Sigmoid colon (tissue), 7 donors: ENCODE data around the gene ABCG2. TPM values are rescaled to one million over a fixed set of nuclear protein-coding genes. Genes with fewer than 3 reads are reported as not detected.

Source experiments
- DNase-seq: peaks from one replicate; pipeline ENCODE4 v3.0.0-alpha.2; 2019
- H3K27ac ChIP-seq, 4 donors: fragments of 200-600 bp; sonication (generic); one replicate each; pipeline ENCODE4 v1.5.1; 2016 to 2019; ENCODE audit warnings: mild to moderate bottlenecking in 1 of 4
- H3K27me3 ChIP-seq, 3 donors: fragments of 200-600 bp; sonication (generic); one replicate each; pipeline ENCODE4 v1.5.1; 2019; ENCODE audit warnings: mild to moderate bottlenecking in 1 of 3
- H3K36me3 ChIP-seq, 4 donors: fragments of 200-600 bp; sonication (generic); one replicate each; pipeline ENCODE4 v1.5.1; 2016 to 2019
- H3K4me1 ChIP-seq, 4 donors: fragments of 200-600 bp; sonication (generic); one replicate each; pipeline ENCODE4 v1.5.1; 2017 to 2019
- H3K4me3 ChIP-seq, 4 donors: fragments of 200-600 bp; sonication (generic); one replicate each; pipeline ENCODE4 v1.5.1; 2017 to 2019; ENCODE audit warnings: mild to moderate bottlenecking in 2 of 4, moderate library complexity in 1 of 4
- H3K9me3 ChIP-seq, 4 donors: fragments of 200-600 bp in 3 of 4; sonication (generic) in 3 of 4; one replicate each; pipeline versions ENCODE4 v1.5.1 to v1.6.1; 2013 to 2019
- EP300 ChIP-seq, 4 donors: sonication (generic); formaldehyde crosslinking; IDR thresholded peaks; one replicate each; pipeline ENCODE4 v1.6.1; 2017; ENCODE audit warnings: antibody characterized with exemption in 4 of 4
- POLR2A ChIP-seq, 2 donors: fragments of 450-650 bp; IDR thresholded peaks; one replicate each; pipeline ENCODE4 v1.6.1; 2016; ENCODE audit warnings: antibody characterized with exemption in 2 of 2, mild to moderate bottlenecking in 2 of 2, moderate library complexity in 2 of 2
- POLR2AphosphoS5 ChIP-seq, 4 donors: sonication (generic); formaldehyde crosslinking; IDR thresholded peaks; one replicate each; pipeline ENCODE4 v1.6.1; 2017; ENCODE audit warnings: antibody characterized with exemption in 4 of 4
- WGBS, 2 donors: extraction: QIAGEN DNeasy Blood & Tissue Kit; methylation state at CpG; one replicate each; pipeline ENCODE4 v1.1.7; 2013; 5-methylcytosine and 5-hydroxymethylcytosine counted together
- intact Hi-C: fragments of 100-400 bp; cut with DNase I; formaldehyde crosslinking; loops from one replicate; pipeline ENCODE4 v1.15.1; 2023
- polyA plus RNA-seq, 3 donors: library from polyadenylated mRNA; stranded (reverse); fragments of 200-250 nt; gene quantifications; one replicate each; pipeline ENCODE4 v1.2.3, GENCODE V29; 2013
- total RNA-seq, 4 donors: library from RNA; depleted of rRNA; stranded (reverse); fragments of >200 nt; gene quantifications; one replicate each; pipeline ENCODE4 v1.1.0, GENCODE V29; 2016
- TF ChIP-seq, protein P1 (sequence below), 4 experiments: fragments of 450-650 bp in 3 of 4; fragments of 200-600 bp in 1 of 4; IDR thresholded peaks; one replicate each; pipeline ENCODE4 v1.5.1; 2016 to 2019; ENCODE audit warnings: antibody characterized with exemption in 4 of 4, mild to moderate bottlenecking in 3 of 4, moderate library complexity in 2 of 4
- donor health status: healthy with polysubstance abuse.
- donor health status: Bipolar disorder and iron deficiency.
- donor health status: healthy.

ABCG2 gene
- total and polyA plus RNA-seq, 7 donors = 1.1 to 36.5 (median 2.9) TPM

DNA sequence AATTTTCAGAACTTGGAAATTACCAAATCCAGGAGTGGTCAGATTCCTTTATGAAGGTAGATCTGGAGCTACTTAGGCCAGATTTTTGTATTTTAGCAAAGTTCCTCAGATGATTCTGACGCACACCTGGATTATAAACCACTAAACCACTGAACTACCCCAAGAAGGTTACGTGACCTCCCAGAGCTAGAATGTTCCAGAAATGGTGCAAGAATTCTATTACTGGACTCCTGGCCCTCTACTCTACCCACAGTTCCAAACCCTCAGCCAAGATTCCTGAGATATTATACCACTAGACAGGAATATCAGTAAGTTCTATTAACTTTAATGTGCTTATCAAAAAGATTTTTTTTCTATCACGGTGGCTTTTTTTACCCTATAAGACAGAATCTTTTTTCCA, 67.1 kb downstream of the ABCG2 start:
- Histone ChIP-seq H3K27me3 (no peaks in the 10 kb centered on the region), H3K36me3 (no peaks in the 10 kb centered on the region), H3K4me1 (no peaks in the 10 kb centered on the region), H3K4me3 (no peak overlapping the region), H3K9me3 (no peaks in the 10 kb centered on the region), H3K27ac (no peak overlapping the region)
- intact Hi-C loops = no loop called here
- DNase-seq = no peak
- 88 to 95% methylated on average over 3 of the region's 3 CpGs for WGBS, 2 donors
- TF ChIP-seq POLR2A (IDR thresholded peaks at IDR 0.05) = no peak
- no peak for TF ChIP-seq POLR2AphosphoS5 (IDR thresholded peaks at IDR 0.05)
- TF ChIP-seq, protein P1, sequence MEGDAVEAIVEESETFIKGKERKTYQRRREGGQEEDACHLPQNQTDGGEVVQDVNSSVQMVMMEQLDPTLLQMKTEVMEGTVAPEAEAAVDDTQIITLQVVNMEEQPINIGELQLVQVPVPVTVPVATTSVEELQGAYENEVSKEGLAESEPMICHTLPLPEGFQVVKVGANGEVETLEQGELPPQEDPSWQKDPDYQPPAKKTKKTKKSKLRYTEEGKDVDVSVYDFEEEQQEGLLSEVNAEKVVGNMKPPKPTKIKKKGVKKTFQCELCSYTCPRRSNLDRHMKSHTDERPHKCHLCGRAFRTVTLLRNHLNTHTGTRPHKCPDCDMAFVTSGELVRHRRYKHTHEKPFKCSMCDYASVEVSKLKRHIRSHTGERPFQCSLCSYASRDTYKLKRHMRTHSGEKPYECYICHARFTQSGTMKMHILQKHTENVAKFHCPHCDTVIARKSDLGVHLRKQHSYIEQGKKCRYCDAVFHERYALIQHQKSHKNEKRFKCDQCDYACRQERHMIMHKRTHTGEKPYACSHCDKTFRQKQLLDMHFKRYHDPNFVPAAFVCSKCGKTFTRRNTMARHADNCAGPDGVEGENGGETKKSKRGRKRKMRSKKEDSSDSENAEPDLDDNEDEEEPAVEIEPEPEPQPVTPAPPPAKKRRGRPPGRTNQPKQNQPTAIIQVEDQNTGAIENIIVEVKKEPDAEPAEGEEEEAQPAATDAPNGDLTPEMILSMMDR (IDR thresholded peaks at IDR 0.05) = no peak
- TF ChIP-seq EP300 (IDR thresholded peaks at IDR 0.05) = no peak

DNA sequence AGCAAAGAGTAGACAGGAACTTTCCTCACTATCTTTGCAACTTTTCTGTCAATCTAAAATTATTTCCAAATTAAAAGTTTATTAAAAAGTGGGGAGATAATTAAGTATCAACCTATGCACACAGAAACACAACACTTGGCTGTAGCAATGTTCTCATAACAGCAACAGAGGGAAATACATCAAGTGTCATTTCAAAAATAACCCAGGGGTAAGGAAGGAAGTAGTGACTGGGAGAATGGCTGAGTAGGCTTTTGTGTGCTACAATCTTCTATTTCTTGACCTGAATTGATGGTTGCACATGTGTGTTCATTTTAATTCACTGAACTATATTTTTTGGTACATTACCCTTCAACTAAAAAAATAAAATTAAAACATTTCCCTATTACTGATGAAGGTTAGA, 67.5 kb downstream of the ABCG2 start:
- Histone ChIP-seq H3K9me3 (no peaks in the 10 kb centered on the region), H3K4me3 (no peak overlapping the region), H3K27ac (no peak overlapping the region), H3K27me3 (no peaks in the 10 kb centered on the region), H3K4me1 (no peaks in the 10 kb centered on the region), H3K36me3 (no peaks in the 10 kb centered on the region)
- intact Hi-C loops = no loop called here
- DNase-seq = no peak
- TF ChIP-seq EP300 (IDR thresholded peaks at IDR 0.05) (no peak), POLR2AphosphoS5 (IDR thresholded peaks at IDR 0.05) (no peak), POLR2A (IDR thresholded peaks at IDR 0.05) (no peak)
- TF ChIP-seq, protein P1 (IDR thresholded peaks at IDR 0.05) = no peak

DNA sequence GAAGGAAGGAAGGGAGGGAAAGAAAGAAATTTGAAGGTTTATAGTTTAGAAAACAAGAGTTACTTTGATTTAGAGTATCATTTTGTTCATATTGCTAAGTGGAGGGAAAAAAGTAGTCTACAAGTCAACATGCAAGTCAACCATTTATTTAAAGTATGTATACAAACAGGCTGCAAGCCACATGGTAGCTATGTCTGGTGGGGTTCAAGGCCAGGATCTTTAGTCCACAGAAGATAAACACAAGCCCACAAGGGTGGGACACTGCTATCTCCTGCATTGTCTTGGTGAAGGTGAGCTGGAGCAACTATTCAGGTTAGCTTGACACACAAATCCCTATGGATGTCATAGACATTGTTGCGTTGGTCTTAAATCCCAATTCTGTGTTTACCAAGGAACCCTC, 71.4 kb downstream of the ABCG2 start:
- Histone ChIP-seq H3K4me1 (no peaks in the 10 kb centered on the region), H3K36me3 (no peaks in the 10 kb centered on the region), H3K9me3 (no peaks in the 10 kb centered on the region), H3K27ac (no peak overlapping the region), H3K4me3 (no peak overlapping the region), H3K27me3 (no peaks in the 10 kb centered on the region)
- no peak for TF ChIP-seq EP300 (IDR thresholded peaks at IDR 0.05)
- no peak for TF ChIP-seq POLR2AphosphoS5 (IDR thresholded peaks at IDR 0.05)
- TF ChIP-seq POLR2A (IDR thresholded peaks at IDR 0.05) = no peak
- TF ChIP-seq, protein P1 (IDR thresholded peaks at IDR 0.05) = no peak
- no peak for DNase-seq
- intact Hi-C loops = no loop called here
- WGBS, 2 donors = 91 to 95% methylated on average over 1 of the region's 1 CpG

DNA sequence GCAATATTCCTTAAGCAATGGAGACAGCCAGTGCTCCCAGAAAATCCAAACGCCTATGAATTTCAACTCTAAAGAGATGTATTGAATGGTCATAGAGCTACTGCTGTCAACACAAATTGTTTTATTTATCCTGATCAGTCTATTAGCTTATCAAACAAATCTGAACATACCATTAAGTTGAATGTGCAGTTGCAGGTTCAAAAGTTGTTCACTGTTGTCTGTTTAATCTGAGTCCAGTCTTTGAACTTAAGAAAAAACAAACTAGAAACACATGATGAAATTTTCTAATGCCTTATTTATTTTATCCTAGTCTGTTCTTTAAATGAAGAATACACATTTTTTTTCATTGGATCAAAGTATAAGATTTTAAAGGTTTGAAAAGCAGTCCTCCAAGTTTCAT, 77.8 kb downstream of the ABCG2 start:
- WGBS, 2 donors = 90 to 93% methylated on average over 1 of the region's 1 CpG
- no peak overlapping the region for H3K4me3 ChIP-seq
- H3K27me3 ChIP-seq = no peaks in the 10 kb centered on the region
- peaks cover 0 to 36% (median 5%) of the 10 kb centered on the region in 4 donors for H3K36me3 ChIP-seq
- TF ChIP-seq POLR2AphosphoS5 (IDR thresholded peaks at IDR 0.05) (no peak), EP300 (IDR thresholded peaks at IDR 0.05) (no peak), POLR2A (IDR thresholded peaks at IDR 0.05) (no peak)
- TF ChIP-seq, protein P1 (IDR thresholded peaks at IDR 0.05) = no peak
- DNase-seq = no peak
- H3K4me1 ChIP-seq = no peaks in the 10 kb centered on the region
- intact Hi-C loops = no loop called here
- no peak overlapping the region for H3K27ac ChIP-seq
- H3K9me3 ChIP-seq = no peaks in the 10 kb centered on the region

DNA sequence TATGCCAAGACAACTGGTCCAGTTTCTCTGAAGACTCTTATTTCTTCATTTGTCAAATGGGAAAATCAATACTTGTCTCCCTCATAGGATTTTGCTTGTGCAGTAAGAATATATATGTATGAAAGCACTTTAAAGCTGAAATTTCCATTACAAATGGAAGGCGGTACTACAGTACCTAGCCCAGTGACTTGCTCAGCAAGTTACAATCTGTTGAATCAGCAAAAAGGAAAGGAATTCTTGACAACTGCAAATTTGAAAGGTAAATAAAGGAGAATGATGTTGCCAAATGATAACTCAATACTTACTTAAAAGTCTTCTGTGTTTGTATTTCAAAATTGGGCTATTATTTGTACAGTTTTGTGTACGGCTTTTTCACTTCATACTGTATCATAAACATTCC, 79.9 kb downstream of the ABCG2 start:
- no peak overlapping the region for H3K27ac ChIP-seq
- no peaks in the 10 kb centered on the region for H3K4me1 ChIP-seq
- H3K9me3 ChIP-seq = no peaks in the 10 kb centered on the region
- peaks cover 6 to 56% (median 19%) of the 10 kb centered on the region in 4 donors for H3K36me3 ChIP-seq
- 96% methylated on average over 2 of the region's 2 CpGs for WGBS, 2 donors
- H3K4me3 ChIP-seq = no peak overlapping the region
- intact Hi-C loops = no loop called here
- no peaks in the 10 kb centered on the region for H3K27me3 ChIP-seq
- TF ChIP-seq, protein P1 (IDR thresholded peaks at IDR 0.05) = no peak
- TF ChIP-seq POLR2AphosphoS5 (IDR thresholded peaks at IDR 0.05) (no peak), EP300 (IDR thresholded peaks at IDR 0.05) (no peak), POLR2A (IDR thresholded peaks at IDR 0.05) (no peak)
- DNase-seq = no peak
